ENCODE results near the gene PDE8B. TPM values are rescaled to one million over a fixed set of nuclear protein-coding genes. Genes with fewer than 3 reads are reported as not detected.

PDE8B gene
- polyA plus RNA-seq, 1 experiment: 0.02 TPM

DNA sequence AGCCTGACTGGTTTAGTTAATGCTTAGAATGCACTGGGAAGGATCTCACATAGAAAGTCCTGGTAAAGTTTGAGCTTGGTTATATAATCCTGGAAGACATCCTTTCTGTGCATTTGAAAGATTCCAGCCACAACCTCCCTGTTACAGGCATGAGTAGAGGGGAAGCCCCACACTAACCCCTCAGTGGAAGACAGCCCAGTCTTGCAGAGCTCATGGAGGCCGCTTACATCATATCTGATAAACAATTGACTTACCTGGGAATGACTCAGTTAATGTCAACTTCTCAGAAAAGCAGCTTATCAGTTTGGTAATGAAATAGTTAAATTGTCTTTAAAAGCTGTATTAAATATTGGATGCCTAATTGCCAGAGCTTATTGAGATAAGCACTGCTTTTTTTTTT lies 28.1 kb upstream of the PDE8B start:
- ChIA-PET CTCF (interaction anchor here (0.6 to 0.8 kb wide), 3 partner anchors 37 to 264 kb away, joined by 3 to 4 read pairs (median 3); no protein-coding TSS in a partner anchor), POLR2A (no interaction called here)
- H3K27me3 ChIP-seq (ENCODE audit: control insufficient read depth, insufficient read depth, low read length): peaks cover 34% of the 10 kb centered on the region

DNA sequence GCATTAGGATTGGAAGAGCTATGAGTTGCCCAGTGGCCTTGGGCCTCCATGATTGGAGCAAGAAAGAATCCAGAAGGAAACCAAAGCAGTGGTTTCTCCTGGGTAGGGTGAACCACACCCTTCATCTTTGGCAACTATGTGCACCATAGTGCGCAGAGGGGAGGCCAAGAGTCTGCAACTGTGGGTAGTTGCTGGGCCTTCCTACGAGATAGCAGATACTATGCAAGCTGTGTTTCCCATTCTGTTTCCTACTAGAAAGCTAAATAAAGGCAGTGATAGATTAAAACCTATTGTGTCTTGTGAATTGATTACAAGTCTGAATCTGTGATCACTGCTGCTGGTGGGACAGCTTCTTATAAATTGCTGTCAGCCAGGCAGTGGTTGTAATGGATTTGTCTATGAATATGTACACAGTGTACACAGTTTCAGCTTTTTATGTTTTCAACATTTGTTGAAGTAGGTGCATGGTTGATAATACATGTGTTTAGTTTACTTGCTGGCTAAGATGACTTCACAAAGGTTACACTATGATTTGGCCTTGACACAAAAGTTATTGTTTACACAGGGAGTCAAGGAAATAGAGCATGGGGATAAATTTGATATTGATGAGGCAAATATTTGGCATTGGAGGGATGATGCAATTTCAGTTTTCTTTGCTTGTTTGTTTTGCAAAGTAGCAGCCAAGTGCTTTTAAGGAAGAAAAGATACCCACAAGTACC lies 23.7 kb upstream of the PDE8B start:
- ChIA-PET POLR2A (no interaction called here), CTCF (no interaction called here)
- Histone ChIP-seq H3K9me3 (ENCODE audit: control insufficient read depth, insufficient read depth, low read length) (no peaks in the 10 kb centered on the region), H3K27me3 (ENCODE audit: control insufficient read depth, insufficient read depth, low read length) (peaks cover 18% of the 10 kb centered on the region), H3K4me3 (ENCODE audit: low read depth, low read length) (no peak overlapping the region), H3K27ac (ENCODE audit: low read depth, low read length) (no peak overlapping the region)
- no peak for DNase-seq (ENCODE audit: low read depth, low spot score)
- TF ChIP-seq, protein P1, sequence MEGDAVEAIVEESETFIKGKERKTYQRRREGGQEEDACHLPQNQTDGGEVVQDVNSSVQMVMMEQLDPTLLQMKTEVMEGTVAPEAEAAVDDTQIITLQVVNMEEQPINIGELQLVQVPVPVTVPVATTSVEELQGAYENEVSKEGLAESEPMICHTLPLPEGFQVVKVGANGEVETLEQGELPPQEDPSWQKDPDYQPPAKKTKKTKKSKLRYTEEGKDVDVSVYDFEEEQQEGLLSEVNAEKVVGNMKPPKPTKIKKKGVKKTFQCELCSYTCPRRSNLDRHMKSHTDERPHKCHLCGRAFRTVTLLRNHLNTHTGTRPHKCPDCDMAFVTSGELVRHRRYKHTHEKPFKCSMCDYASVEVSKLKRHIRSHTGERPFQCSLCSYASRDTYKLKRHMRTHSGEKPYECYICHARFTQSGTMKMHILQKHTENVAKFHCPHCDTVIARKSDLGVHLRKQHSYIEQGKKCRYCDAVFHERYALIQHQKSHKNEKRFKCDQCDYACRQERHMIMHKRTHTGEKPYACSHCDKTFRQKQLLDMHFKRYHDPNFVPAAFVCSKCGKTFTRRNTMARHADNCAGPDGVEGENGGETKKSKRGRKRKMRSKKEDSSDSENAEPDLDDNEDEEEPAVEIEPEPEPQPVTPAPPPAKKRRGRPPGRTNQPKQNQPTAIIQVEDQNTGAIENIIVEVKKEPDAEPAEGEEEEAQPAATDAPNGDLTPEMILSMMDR (IDR thresholded peaks at IDR 0.05; ENCODE audit: low read depth, low read length): no peak

More for the DNA sequence above, 28.1 kb upstream of the PDE8B start:
- no peak for DNase-seq (ENCODE audit: low read depth, low spot score)
- TF ChIP-seq, protein P1 (IDR thresholded peaks at IDR 0.05; ENCODE audit: low read depth, low read length): no peak
- Histone ChIP-seq H3K4me3 (ENCODE audit: low read depth, low read length) (no peak overlapping the region), H3K27ac (ENCODE audit: low read depth, low read length) (no peak overlapping the region), H3K9me3 (ENCODE audit: control insufficient read depth, insufficient read depth, low read length) (no peaks in the 10 kb centered on the region; the same call in 1 of the 2 replicates)

- Histone ChIP-seq H3K9me3 (ENCODE audit: control insufficient read depth, insufficient read depth, low read length) (no peaks in the 10 kb centered on the region), H3K4me3 (ENCODE audit: low read depth, low read length) (no peak overlapping the region), H3K27ac (ENCODE audit: low read depth, low read length) (no peak overlapping the region), H3K27me3 (ENCODE audit: control insufficient read depth, insufficient read depth, low read length) (peaks cover 15% of the 10 kb centered on the region)
- POLR2A ChIA-PET: no interaction called here
- CTCF ChIA-PET: no interaction called here
- DNase-seq (ENCODE audit: low read depth, low spot score): no peak
- TF ChIP-seq, protein P1 (IDR thresholded peaks at IDR 0.05; ENCODE audit: low read depth, low read length): no peak
Observed at GRCh38 chr5:77189421-77189820, 21.1 kb upstream of the PDE8B start.

DNA sequence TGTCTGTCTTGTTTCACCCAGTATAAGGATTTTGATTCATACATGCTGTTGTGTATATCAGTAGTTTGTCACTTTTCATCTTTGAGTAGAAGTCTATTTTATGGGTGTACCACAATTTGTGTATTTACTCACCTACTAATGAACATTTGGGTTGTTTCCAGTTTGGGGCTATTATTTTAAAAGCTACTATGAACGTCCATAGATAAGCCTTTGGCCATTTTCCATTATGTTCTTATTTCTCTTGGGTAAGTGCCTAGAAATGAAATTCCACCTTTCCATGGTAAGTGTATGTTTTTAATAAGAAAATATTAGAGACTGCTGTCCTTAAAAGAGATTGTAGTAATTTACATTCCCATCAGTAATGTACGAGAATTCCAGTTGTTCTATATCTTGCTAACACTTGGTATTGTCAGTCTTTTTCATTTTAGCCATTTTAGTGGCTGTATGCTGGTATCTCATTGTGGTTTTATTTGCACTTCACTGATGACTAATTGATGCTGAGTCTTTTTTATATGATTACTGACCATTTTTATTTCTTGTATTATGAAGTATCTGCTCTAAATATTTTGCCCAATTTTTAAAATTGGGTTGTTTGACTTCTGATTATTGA lies 17.9 kb upstream of the PDE8B start:
- ChIA-PET CTCF (no interaction called here), POLR2A (no interaction called here)
- no peak overlapping the region for H3K4me3 ChIP-seq (ENCODE audit: low read depth, low read length)
- TF ChIP-seq, protein P1 (IDR thresholded peaks at IDR 0.05; ENCODE audit: low read depth, low read length): no peak
- H3K9me3 ChIP-seq (ENCODE audit: control insufficient read depth, insufficient read depth, low read length): no peaks in the 10 kb centered on the region
- no peak overlapping the region for H3K27ac ChIP-seq (ENCODE audit: low read depth, low read length)
- peaks cover 13% of the 10 kb centered on the region for H3K27me3 ChIP-seq (ENCODE audit: control insufficient read depth, insufficient read depth, low read length)
- no peak for DNase-seq (ENCODE audit: low read depth, low spot score)

GRCh38 chr5:77194762-77195161 lies 15.7 kb upstream of the PDE8B start:
- no peak for DNase-seq (ENCODE audit: low read depth, low spot score)
- peaks cover 6% of the 10 kb centered on the region for H3K27me3 ChIP-seq (ENCODE audit: control insufficient read depth, insufficient read depth, low read length)
- ChIA-PET CTCF (no interaction called here), POLR2A (no interaction called here)
- H3K4me3 ChIP-seq (ENCODE audit: low read depth, low read length): no peak overlapping the region
- H3K9me3 ChIP-seq (ENCODE audit: control insufficient read depth, insufficient read depth, low read length): no peaks in the 10 kb centered on the region
- no peak overlapping the region for H3K27ac ChIP-seq (ENCODE audit: low read depth, low read length)
- TF ChIP-seq, protein P1 (IDR thresholded peaks at IDR 0.05; ENCODE audit: low read depth, low read length): no peak
